ENCODE measurements around the gene FLOT1. TPM values are rescaled to one million over a fixed set of nuclear protein-coding genes. Genes with fewer than 3 reads are reported as not detected.
"Not testable (repeated sequence)": the region's sequence is repeated elsewhere in the genome, so short reads cannot be mapped to it uniquely, and the experiment has no call there.

FLOT1 gene
- polyA plus RNA-seq, 2 of the 4 experiments (the other 2 are of a cell fraction): 89.7 to 135 TPM

DNA sequence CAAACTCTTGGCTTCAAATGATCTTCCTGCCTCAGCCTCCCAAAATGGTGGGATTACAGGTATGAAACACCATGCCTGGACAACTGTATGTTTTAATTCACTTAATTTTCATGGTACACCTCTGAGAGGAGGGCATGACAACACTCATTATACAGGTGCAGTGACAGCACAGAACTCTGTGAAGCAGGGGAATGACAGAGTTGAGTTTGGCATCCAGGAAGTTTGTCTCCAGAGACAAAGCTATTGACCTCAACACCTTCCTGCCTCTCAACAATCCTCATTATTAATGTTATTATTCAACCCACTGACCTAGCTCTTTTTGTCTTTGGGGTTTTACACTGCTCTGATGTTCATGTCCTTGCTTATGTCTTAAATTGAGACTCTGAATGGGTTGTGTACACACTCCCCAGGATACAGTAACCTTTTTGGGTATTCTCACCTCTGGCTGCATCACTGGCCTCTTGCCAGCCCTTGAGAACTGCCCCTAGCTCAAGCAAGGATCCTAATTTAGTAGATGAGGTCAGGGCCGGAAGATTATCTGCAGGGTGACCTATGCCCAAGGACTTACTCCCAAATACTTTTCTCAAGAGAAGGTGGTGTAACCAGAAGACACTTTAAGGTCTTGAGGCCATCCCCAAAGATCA lies 14.9 kb upstream of the FLOT1 start:
- POLR2A ChIA-PET: no interaction called here
- CTCF ChIA-PET: interaction anchor here (0.6 to 1.3 kb wide), 2 partner anchors 8 to 10 kb away, joined by 3 read pairs; no protein-coding TSS in a partner anchor
- TF ChIP-seq TFCP2L1 (CRISPR knock-in tag; IDR thresholded peaks at IDR 0.05) (no peak), GATA3 (IDR thresholded peaks at IDR 0.05; ENCODE audit: borderline replicate concordance) (no peak), MAFK (IDR thresholded peaks at IDR 0.05; ENCODE audit: partially characterized antibody) (no peak), HOXA7 (CRISPR knock-in tag; IDR thresholded peaks at IDR 0.05) (no peak), ZFP36 (IDR thresholded peaks at IDR 0.05; ENCODE audit: borderline replicate concordance, partially characterized antibody) (no peak), RFX5 (IDR thresholded peaks at IDR 0.05) (no peak), JUN (IDR thresholded peaks at IDR 0.05) (no peak), POLR2AphosphoS2 (conservative IDR thresholded peaks at IDR 0.05; ENCODE audit: low read length) (no peak), SMC3 (IDR thresholded peaks at IDR 0.05) (no peak), EHMT2 (IDR thresholded peaks at IDR 0.05; ENCODE audit: low read depth) (no peak)
- TF ChIP-seq, protein P1, sequence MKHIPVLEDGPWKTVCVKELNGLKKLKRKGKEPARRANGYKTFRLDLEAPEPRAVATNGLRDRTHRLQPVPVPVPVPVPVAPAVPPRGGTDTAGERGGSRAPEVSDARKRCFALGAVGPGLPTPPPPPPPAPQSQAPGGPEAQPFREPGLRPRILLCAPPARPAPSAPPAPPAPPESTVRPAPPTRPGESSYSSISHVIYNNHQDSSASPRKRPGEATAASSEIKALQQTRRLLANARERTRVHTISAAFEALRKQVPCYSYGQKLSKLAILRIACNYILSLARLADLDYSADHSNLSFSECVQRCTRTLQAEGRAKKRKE (CRISPR knock-in tag; IDR thresholded peaks at IDR 0.05; ENCODE audit: low read depth): no peak
- WGBS (ENCODE audit: missing lambda C conversion rate): 58% methylated on average over 1 of the region's 1 CpG
- Histone ChIP-seq H3K4me1 (peaks cover 57% of the 10 kb centered on the region), H3K4me2 (peak overlapping the region; percentile 25; the same call in 1 of the 3 replicates), H3K27ac (peak overlapping the region; percentile 86 to 97), H3K4me3 (no peak overlapping the region), H3K9me3 (no peaks in the 10 kb centered on the region)
- FAIRE-seq: no peak
- no peak for DNase-seq (ENCODE audit: low read depth in 1 of 2, low spot score in 1 of 2)
- ATAC-seq: no peak

GRCh38 chr6:30756405-30757003 lies 14.0 kb upstream of the FLOT1 start:
- not testable (repeated sequence) for FAIRE-seq; ATAC-seq; H3K9me3 ChIP-seq; DNase-seq (ENCODE audit: low read depth in 1 of 2, low spot score in 1 of 2); H3K4me3 ChIP-seq; H3K4me2 ChIP-seq
- WGBS (ENCODE audit: missing lambda C conversion rate): 87% methylated on average over 7 of the region's 7 CpGs
- TF ChIP-seq HDAC2 (IDR thresholded peaks at IDR 0.05) (peak; percentile 31; the same call in 1 of the 2 replicates), KDM1A (IDR thresholded peaks at IDR 0.05; ENCODE audit: low read depth) (peak; percentile 69; the same call in 1 of the 2 replicates)
- ChIA-PET CTCF (interaction anchor here (0.6 to 1.3 kb wide), 2 partner anchors 9 to 126 kb away, joined by 3 read pairs; no protein-coding TSS in a partner anchor), POLR2A (interaction anchor here (1.5 kb wide), 1 partner anchor 25 kb away, joined by 3 read pairs; no protein-coding TSS in a partner anchor)
- H3K27ac ChIP-seq: peak overlapping the region; percentile 86 to 97; a peak in 4 of 6 replicates
- H3K4me1 ChIP-seq: peaks cover 59% of the 10 kb centered on the region

DNA sequence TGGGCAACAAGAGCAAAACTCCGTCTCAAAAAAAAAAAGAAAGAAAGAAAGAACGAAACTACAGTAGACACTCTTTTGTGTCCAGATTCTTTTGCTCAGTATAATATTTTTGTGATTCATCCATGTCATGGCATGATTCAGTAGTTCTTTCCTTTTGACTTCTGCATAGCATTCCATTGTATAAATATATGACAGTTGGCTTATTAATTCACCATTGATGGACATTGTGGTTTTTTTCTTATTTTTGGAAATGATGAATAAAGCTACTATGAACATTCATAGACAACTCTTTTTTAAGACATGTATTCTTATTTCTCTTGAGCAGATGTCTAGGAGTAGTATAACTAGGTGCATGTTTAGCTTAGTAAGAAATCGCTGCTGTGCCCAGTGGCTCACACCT lies 12.1 kb upstream of the FLOT1 start:
- POLR2A ChIA-PET: no interaction called here
- ATAC-seq: no peak
- peaks cover 66% of the 10 kb centered on the region for H3K4me1 ChIP-seq

More for the DNA sequence above, 12.1 kb upstream of the FLOT1 start:
- WGBS (ENCODE audit: missing lambda C conversion rate): 91% methylated on average over 3 of the region's 3 CpGs
- TF ChIP-seq RCOR1 (IDR thresholded peaks at IDR 0.05; ENCODE audit: low read depth, low read length): no peak
- TF ChIP-seq SREBF2 (IDR thresholded peaks at IDR 0.05): no peak
- no peak for TF ChIP-seq FOXS1 (CRISPR knock-in tag; IDR thresholded peaks at IDR 0.05)
- TF ChIP-seq, protein P2, sequence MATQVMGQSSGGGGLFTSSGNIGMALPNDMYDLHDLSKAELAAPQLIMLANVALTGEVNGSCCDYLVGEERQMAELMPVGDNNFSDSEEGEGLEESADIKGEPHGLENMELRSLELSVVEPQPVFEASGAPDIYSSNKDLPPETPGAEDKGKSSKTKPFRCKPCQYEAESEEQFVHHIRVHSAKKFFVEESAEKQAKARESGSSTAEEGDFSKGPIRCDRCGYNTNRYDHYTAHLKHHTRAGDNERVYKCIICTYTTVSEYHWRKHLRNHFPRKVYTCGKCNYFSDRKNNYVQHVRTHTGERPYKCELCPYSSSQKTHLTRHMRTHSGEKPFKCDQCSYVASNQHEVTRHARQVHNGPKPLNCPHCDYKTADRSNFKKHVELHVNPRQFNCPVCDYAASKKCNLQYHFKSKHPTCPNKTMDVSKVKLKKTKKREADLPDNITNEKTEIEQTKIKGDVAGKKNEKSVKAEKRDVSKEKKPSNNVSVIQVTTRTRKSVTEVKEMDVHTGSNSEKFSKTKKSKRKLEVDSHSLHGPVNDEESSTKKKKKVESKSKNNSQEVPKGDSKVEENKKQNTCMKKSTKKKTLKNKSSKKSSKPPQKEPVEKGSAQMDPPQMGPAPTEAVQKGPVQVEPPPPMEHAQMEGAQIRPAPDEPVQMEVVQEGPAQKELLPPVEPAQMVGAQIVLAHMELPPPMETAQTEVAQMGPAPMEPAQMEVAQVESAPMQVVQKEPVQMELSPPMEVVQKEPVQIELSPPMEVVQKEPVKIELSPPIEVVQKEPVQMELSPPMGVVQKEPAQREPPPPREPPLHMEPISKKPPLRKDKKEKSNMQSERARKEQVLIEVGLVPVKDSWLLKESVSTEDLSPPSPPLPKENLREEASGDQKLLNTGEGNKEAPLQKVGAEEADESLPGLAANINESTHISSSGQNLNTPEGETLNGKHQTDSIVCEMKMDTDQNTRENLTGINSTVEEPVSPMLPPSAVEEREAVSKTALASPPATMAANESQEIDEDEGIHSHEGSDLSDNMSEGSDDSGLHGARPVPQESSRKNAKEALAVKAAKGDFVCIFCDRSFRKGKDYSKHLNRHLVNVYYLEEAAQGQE (IDR thresholded peaks at IDR 0.05): no peak
- TF ChIP-seq USF2 (IDR thresholded peaks at IDR 0.05): no peak
- no peak for TF ChIP-seq FOSL2 (IDR thresholded peaks at IDR 0.05)
- TF ChIP-seq FOSL2 (CRISPR knock-in tag; IDR thresholded peaks at IDR 0.05): no peak
- no peak for DNase-seq (ENCODE audit: low read depth in 1 of 2, low spot score in 1 of 2)
- no peak for FAIRE-seq
- Histone ChIP-seq H3K27ac (peak overlapping the region; percentile 97; a peak in 4 of 6 replicates), H3K9me3 (no peaks in the 10 kb centered on the region), H3K4me3 (no peak overlapping the region), H3K4me2 (no peak overlapping the region)
- CTCF ChIA-PET: interaction anchor here (0.7 to 1.6 kb wide), 3 partner anchors 14 to 27 kb away, joined by 3 read pairs; no protein-coding TSS in a partner anchor

All from A549 (cell line).